Kidney glomerular epithelial cell (primary cell): Measurements from ENCODE around the gene NKX3-2.
"Not testable (repeated sequence)": the region's sequence is repeated elsewhere in the genome, so short reads cannot be mapped to it uniquely, and the experiment has no call there.

ENCODE experiments used
- DNase-seq: peaks from one replicate; lab custom pipeline; 2025; lab: John Stamatoyannopoulos, UW

NKX3-2 gene

GRCh38 chr4:13543839-13544605 lies at the start of gene NKX3-2:
Gene NKX3-2, minus strand, starts transcription at chr4:13544508. Its CDS starts 94 bp downstream, at chr4:13544414.
- no peak for DNase-seq

GRCh38 chr4:13592220-13592619 lies 47.9 kb upstream of the NKX3-2 start:
- no peak for DNase-seq

GRCh38 chr4:13590766-13591165 lies 46.5 kb upstream of the NKX3-2 start:
- no peak for DNase-seq

GRCh38 chr4:13588954-13589353 lies 44.6 kb upstream of the NKX3-2 start:
- no peak for DNase-seq

GRCh38 chr4:13584481-13584880 lies 40.2 kb upstream of the NKX3-2 start:
- DNase-seq = no peak

- DNase-seq = no peak
Measured at GRCh38 chr4:13580036-13580435, 35.7 kb upstream of the NKX3-2 start.

GRCh38 chr4:13577660-13578059 lies 33.4 kb upstream of the NKX3-2 start:
- no peak for DNase-seq

- DNase-seq = no peak
Measured at GRCh38 chr4:13570916-13571315, 26.6 kb upstream of the NKX3-2 start.

- DNase-seq = no peak
Measured at GRCh38 chr4:13567125-13567524, 22.8 kb upstream of the NKX3-2 start.

- no peak for DNase-seq
Measured at GRCh38 chr4:13562876-13563275, 18.6 kb upstream of the NKX3-2 start.

GRCh38 chr4:13561673-13562072 lies 17.4 kb upstream of the NKX3-2 start:
- no peak for DNase-seq

GRCh38 chr4:13560111-13560510 lies 15.8 kb upstream of the NKX3-2 start:
- DNase-seq = not testable (repeated sequence)

- peak; percentile 74 for DNase-seq
Measured at GRCh38 chr4:13559413-13559812, 15.1 kb upstream of the NKX3-2 start.

- DNase-seq = no peak
Measured at GRCh38 chr4:13558881-13559280, 14.6 kb upstream of the NKX3-2 start.

GRCh38 chr4:13555325-13555724 lies 11.0 kb upstream of the NKX3-2 start:
- no peak for DNase-seq

- DNase-seq = no peak
Measured at GRCh38 chr4:13553081-13553480, 8.8 kb upstream of the NKX3-2 start.

- peak; percentile 55 for DNase-seq
Measured at GRCh38 chr4:13548984-13549546, 4.8 kb upstream of the NKX3-2 start.

- no peak for DNase-seq
Measured at GRCh38 chr4:13548059-13548983, 4.0 kb upstream of the NKX3-2 start.

- no peak for DNase-seq
Measured at GRCh38 chr4:13547485-13548041, 3.3 kb upstream of the NKX3-2 start.

GRCh38 chr4:13546941-13547484 lies 2.7 kb upstream of the NKX3-2 start:
- DNase-seq = no peak

- no peak for DNase-seq
Measured at GRCh38 chr4:13546142-13546940, 2.0 kb upstream of the NKX3-2 start.
